ENCODE data around the gene PTPN3. TPM values are rescaled to one million over a fixed set of nuclear protein-coding genes. Genes with fewer than 3 reads are reported as not detected.

PTPN3 gene
- total RNA-seq, 2 donors from 2014 or later: 6.9 to 7.9 TPM

GRCh38 chr9:109467936-109468335 is 30.2 kb downstream of the PTPN3 start:
- Histone ChIP-seq H3K4me3 (no peak overlapping the region), H3K36me3 (no peaks in the 10 kb centered on the region), H3K9me3 (no peaks in the 10 kb centered on the region), H3K4me1 (peaks cover 0 to 9% of the 10 kb centered on the region in 2 donors), H3K27me3 (no peaks in the 10 kb centered on the region), H3K27ac (no peak overlapping the region)
- TF ChIP-seq CTCF (IDR thresholded peaks at IDR 0.05): no peak
- no peak for DNase-seq (ENCODE audit: low spot score)

- TF ChIP-seq CTCF (IDR thresholded peaks at IDR 0.05): no peak
- Histone ChIP-seq H3K27ac (no peak overlapping the region), H3K36me3 (no peaks in the 10 kb centered on the region), H3K27me3 (no peaks in the 10 kb centered on the region), H3K4me1 (peaks cover 0 to 6% of the 10 kb centered on the region in 2 donors), H3K9me3 (no peaks in the 10 kb centered on the region), H3K4me3 (no peak overlapping the region)
- DNase-seq (ENCODE audit: low spot score): no peak
These were observed 31.2 kb downstream of the PTPN3 start for GRCh38 chr9:109466623-109467590.

- Histone ChIP-seq H3K9me3 (no peaks in the 10 kb centered on the region), H3K27me3 (no peaks in the 10 kb centered on the region), H3K36me3 (no peaks in the 10 kb centered on the region), H3K4me1 (no peaks in the 10 kb centered on the region), H3K27ac (no peak overlapping the region), H3K4me3 (no peak overlapping the region)
- DNase-seq (ENCODE audit: low spot score): no peak
- no peak for TF ChIP-seq CTCF (IDR thresholded peaks at IDR 0.05)
These were observed 34.0 kb downstream of the PTPN3 start for GRCh38 chr9:109463924-109464625.

- Histone ChIP-seq H3K36me3 (no peaks in the 10 kb centered on the region), H3K4me3 (no peak overlapping the region), H3K4me1 (no peaks in the 10 kb centered on the region), H3K27me3 (no peaks in the 10 kb centered on the region), H3K9me3 (no peaks in the 10 kb centered on the region), H3K27ac (no peak overlapping the region)
- TF ChIP-seq CTCF (IDR thresholded peaks at IDR 0.05): no peak
- DNase-seq (ENCODE audit: low spot score): no peak
These were observed 37.5 kb downstream of the PTPN3 start for GRCh38 chr9:109460576-109460975.

- Histone ChIP-seq H3K4me1 (no peaks in the 10 kb centered on the region), H3K27ac (no peak overlapping the region)
- TF ChIP-seq CTCF (IDR thresholded peaks at IDR 0.05): no peak
These were observed 38.7 kb downstream of the PTPN3 start for GRCh38 chr9:109459423-109459822.

More at GRCh38 chr9:109459423-109459822, 38.7 kb downstream of the PTPN3 start:
- Histone ChIP-seq H3K9me3 (no peaks in the 10 kb centered on the region), H3K36me3 (no peaks in the 10 kb centered on the region), H3K27me3 (no peaks in the 10 kb centered on the region), H3K4me3 (no peak overlapping the region)
- DNase-seq (ENCODE audit: low spot score): no peak
